ENCODE results near the gene USP6NL.

DNA sequence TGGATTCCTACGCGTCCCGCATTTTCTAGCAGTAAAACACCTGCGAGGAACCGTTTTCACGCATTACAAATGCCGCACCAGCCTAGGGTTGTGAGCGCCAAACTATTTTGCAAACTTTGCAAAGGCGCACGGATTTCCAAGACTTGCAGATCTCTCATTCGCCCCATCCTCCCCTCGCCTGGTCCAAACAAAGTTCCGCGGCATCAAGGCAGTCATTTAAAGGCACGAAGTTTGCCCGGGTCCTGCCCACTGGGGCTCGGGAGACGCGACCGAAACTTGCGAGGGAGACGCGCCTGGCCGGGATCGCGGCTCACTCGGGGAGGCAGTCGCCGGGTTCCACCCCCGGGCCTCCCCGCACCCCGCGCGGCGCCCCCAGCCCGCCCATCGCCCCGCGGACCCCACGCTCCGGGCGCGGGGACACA, 613 bp downstream of the USP6NL start:
- TF ChIP-seq, protein P1, sequence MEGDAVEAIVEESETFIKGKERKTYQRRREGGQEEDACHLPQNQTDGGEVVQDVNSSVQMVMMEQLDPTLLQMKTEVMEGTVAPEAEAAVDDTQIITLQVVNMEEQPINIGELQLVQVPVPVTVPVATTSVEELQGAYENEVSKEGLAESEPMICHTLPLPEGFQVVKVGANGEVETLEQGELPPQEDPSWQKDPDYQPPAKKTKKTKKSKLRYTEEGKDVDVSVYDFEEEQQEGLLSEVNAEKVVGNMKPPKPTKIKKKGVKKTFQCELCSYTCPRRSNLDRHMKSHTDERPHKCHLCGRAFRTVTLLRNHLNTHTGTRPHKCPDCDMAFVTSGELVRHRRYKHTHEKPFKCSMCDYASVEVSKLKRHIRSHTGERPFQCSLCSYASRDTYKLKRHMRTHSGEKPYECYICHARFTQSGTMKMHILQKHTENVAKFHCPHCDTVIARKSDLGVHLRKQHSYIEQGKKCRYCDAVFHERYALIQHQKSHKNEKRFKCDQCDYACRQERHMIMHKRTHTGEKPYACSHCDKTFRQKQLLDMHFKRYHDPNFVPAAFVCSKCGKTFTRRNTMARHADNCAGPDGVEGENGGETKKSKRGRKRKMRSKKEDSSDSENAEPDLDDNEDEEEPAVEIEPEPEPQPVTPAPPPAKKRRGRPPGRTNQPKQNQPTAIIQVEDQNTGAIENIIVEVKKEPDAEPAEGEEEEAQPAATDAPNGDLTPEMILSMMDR (IDR thresholded peaks at IDR 0.05; ENCODE audit: borderline replicate concordance, extremely low read depth, low read length, poor library complexity, severe bottlenecking), result no peak
- no peak for TF ChIP-seq EZH2 (IDR thresholded peaks at IDR 0.05; ENCODE audit: borderline replicate concordance, low read depth, low read length, severe bottlenecking)

All from DND-41 (cell line).